Esophagus squamous epithelium (tissue), 5 donors: ENCODE data around the gene CFAP74. TPM values are rescaled to one million over a fixed set of nuclear protein-coding genes. Genes with fewer than 3 reads are reported as not detected.

Experiments
- DNase-seq: peaks from one replicate; lab custom pipeline; 2025; lab: John Stamatoyannopoulos, UW
- H3K27ac ChIP-seq, 4 donors: fragments of 200-600 bp; sonication (generic); one replicate each; pipeline ENCODE4 v1.5.1; 2016 to 2019; ENCODE audit warnings: mild to moderate bottlenecking in 1 of 4
- H3K27me3 ChIP-seq, 4 donors: fragments of 200-600 bp; sonication (generic); 1 replicate in 3 of 4; 2 replicates in 1 of 4; pipeline versions ENCODE4 v1.5.1 to v1.6.0; 2017 to 2021; ENCODE audit warnings: antibody characterized with exemption in 1 of 4
- H3K36me3 ChIP-seq, 3 donors: fragments of 200-600 bp; sonication (generic); one replicate each; pipeline ENCODE4 v1.5.1; 2016 to 2019
- H3K4me1 ChIP-seq, 3 donors: fragments of 200-600 bp; sonication (generic); one replicate each; pipeline ENCODE4 v1.5.1; 2017 to 2019
- H3K4me3 ChIP-seq, 4 donors: fragments of 200-600 bp; sonication (generic); 1 replicate in 3 of 4; 2 replicates in 1 of 4; pipeline ENCODE4 v1.5.1; 2016 to 2019; ENCODE audit warnings: mild to moderate bottlenecking in 2 of 4, moderate library complexity in 1 of 4
- H3K9me3 ChIP-seq, 3 donors: fragments of 200-600 bp; sonication (generic); one replicate each; pipeline ENCODE4 v1.5.1; 2016 to 2019
- POLR2A ChIP-seq, 4 donors: fragments of 450-650 bp; IDR thresholded peaks; one replicate each; pipeline ENCODE4 v1.6.1; 2017; ENCODE audit warnings: antibody characterized with exemption in 4 of 4, mild to moderate bottlenecking in 4 of 4, moderate library complexity in 3 of 4
- WGBS, 2 donors: methylation state at CpG; one replicate each; pipeline ENCODE4 v1.1.5; 2018; 5-methylcytosine and 5-hydroxymethylcytosine counted together
- intact Hi-C: fragments of 100-400 bp; cut with DNase I; formaldehyde crosslinking; loops from one replicate; pipeline ENCODE4 v1.15.0; 2022
- total RNA-seq, 4 donors: library from RNA; depleted of rRNA; stranded (reverse); fragments of >200 nt; gene quantifications; one replicate each; pipeline ENCODE4 v1.1.0, GENCODE V29; 2016
- TF ChIP-seq, protein P1 (sequence below), 6 experiments: fragments of 450-650 bp in 4 of 6; fragments of 200-600 bp in 2 of 6; sonication (generic) in 2 of 6; IDR thresholded peaks; one replicate each; pipeline ENCODE4 v1.5.1; 2016 to 2019; ENCODE audit warnings: antibody characterized with exemption in 6 of 6, mild to moderate bottlenecking in 4 of 6, moderate library complexity in 4 of 6
- donor health status: DM: yes; HTN: yes; CAD: no.

Gene CFAP74
- total RNA-seq, 4 donors from 2014 or later = not detected

DNA sequence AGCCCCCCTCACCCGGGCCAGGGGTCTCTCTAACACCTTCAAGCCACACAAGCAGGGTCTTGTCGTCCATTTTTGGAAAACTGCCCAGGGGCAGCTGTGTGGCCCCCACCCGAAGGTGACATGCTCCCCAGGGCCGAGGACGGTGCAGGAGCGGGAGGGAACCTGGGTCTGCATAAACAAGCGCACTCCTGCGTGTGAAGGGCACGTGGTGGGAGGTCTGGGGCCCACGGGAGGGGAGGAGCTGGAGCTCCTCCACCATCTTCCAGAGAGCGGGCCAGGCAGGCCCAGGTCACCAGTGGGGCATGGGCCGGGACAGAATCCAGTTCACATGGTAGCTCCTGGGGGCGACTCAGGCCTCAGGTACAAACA is 16.5 kb downstream of the CFAP74 start:
- no CpG with 5 or more reads among the region's 13 CpGs for WGBS, 2 donors
- Histone ChIP-seq H3K27ac (no peak overlapping the region), H3K4me1 (peaks cover 0 to 27% (median 0%) of the 10 kb centered on the region in 3 donors), H3K4me3 (no peak overlapping the region), H3K27me3 (peaks cover 0 to 45% (median 0%) of the 10 kb centered on the region in 4 donors), H3K36me3 (no peaks in the 10 kb centered on the region), H3K9me3 (no peaks in the 10 kb centered on the region)
- no peak for DNase-seq
- TF ChIP-seq, protein P1, sequence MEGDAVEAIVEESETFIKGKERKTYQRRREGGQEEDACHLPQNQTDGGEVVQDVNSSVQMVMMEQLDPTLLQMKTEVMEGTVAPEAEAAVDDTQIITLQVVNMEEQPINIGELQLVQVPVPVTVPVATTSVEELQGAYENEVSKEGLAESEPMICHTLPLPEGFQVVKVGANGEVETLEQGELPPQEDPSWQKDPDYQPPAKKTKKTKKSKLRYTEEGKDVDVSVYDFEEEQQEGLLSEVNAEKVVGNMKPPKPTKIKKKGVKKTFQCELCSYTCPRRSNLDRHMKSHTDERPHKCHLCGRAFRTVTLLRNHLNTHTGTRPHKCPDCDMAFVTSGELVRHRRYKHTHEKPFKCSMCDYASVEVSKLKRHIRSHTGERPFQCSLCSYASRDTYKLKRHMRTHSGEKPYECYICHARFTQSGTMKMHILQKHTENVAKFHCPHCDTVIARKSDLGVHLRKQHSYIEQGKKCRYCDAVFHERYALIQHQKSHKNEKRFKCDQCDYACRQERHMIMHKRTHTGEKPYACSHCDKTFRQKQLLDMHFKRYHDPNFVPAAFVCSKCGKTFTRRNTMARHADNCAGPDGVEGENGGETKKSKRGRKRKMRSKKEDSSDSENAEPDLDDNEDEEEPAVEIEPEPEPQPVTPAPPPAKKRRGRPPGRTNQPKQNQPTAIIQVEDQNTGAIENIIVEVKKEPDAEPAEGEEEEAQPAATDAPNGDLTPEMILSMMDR (IDR thresholded peaks at IDR 0.05) = no peak
- no peak for TF ChIP-seq POLR2A (IDR thresholded peaks at IDR 0.05)
- intact Hi-C loops = no loop called here

DNA sequence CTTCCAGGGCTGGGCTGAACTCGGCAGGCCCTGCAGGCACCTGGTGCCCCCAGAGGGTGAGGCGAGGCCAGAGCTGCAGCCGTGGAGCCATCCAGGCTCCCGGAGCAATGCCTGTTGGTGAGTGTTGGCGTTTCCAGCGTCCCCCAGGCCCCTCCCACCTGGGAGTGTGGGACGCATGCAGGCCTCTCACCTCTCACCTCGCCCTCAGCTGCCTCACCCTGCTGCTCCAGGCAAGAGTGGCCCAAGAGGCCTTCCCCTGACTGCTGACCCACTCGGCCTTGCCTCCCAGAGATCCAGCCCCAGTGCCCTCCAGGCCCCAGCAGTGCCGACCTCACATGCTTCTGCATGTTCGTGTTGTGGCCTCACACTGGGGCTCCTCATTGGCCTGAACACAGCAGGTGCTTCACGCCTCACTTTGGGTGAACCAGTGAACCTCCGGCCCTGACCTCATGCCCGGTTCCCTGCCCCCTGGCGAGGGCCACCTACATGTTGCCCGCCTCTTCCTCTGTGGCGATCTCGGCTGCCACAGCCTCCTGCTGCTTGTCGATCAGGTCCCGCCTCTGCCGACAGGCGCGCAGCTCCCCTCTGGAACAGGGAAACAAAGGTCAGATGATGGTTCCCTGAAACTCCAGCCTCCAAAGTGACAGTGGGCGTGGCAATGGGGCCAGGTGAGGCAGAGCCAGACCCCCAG is 17.0 kb downstream of the CFAP74 start:
- Histone ChIP-seq H3K9me3 (no peaks in the 10 kb centered on the region), H3K36me3 (no peaks in the 10 kb centered on the region), H3K4me1 (peaks cover 0 to 27% (median 0%) of the 10 kb centered on the region in 3 donors), H3K27me3 (peaks cover 0 to 43% (median 0%) of the 10 kb centered on the region in 4 donors), H3K27ac (no peak overlapping the region), H3K4me3 (no peak overlapping the region)
- DNase-seq = no peak
- TF ChIP-seq POLR2A (IDR thresholded peaks at IDR 0.05) = no peak
- TF ChIP-seq, protein P1 (IDR thresholded peaks at IDR 0.05) = no peak
- intact Hi-C loops = no loop called here
- 67 to 79% methylated on average over 11 to 14 of the region's 24 CpGs for WGBS, 2 donors

DNA sequence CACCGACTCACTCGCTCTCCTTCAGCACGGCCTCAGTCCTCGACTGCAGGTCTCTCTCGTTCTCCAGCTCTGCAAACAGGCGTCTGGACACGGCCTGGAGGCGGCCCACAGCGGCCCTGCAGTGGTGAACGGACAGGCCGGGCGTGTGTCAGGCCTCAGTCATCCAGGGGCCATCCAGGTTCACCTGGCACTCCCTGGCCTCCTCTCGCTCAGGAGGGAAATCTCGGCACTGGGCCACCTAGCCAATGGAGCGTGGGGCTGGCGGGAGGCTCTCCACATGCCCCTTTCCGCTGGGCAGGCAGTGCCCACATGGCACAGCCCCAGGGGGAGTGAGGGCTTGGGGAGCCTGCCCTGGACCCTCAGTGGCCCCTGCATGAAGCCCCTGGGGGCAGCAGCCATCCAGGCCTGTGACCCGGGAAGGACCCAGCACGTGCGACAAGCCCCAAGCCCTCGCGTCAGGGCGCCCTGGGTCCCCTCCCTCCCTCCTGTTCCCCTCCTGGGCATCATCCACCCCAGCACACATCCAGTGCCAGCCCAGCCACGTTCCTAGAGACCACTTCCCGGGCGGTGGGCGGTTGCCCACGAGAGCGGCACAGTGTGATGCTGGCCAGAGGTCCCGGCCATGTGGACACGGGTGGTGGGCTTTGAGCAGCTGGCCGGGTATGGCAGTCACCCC is 18.1 kb downstream of the CFAP74 start:
- Histone ChIP-seq H3K27ac (no peak overlapping the region), H3K27me3 (peaks cover 0 to 43% (median 0%) of the 10 kb centered on the region in 4 donors), H3K4me3 (no peak overlapping the region), H3K9me3 (no peaks in the 10 kb centered on the region), H3K36me3 (no peaks in the 10 kb centered on the region), H3K4me1 (peaks cover 0 to 17% (median 0%) of the 10 kb centered on the region in 3 donors)
- no peak for DNase-seq
- TF ChIP-seq, protein P1 (IDR thresholded peaks at IDR 0.05) = no peak
- TF ChIP-seq POLR2A (IDR thresholded peaks at IDR 0.05) = no peak
- WGBS, 2 donors = 61 to 63% methylated on average over 2 to 13 of the region's 32 CpGs
- intact Hi-C loops = no loop called here

DNA sequence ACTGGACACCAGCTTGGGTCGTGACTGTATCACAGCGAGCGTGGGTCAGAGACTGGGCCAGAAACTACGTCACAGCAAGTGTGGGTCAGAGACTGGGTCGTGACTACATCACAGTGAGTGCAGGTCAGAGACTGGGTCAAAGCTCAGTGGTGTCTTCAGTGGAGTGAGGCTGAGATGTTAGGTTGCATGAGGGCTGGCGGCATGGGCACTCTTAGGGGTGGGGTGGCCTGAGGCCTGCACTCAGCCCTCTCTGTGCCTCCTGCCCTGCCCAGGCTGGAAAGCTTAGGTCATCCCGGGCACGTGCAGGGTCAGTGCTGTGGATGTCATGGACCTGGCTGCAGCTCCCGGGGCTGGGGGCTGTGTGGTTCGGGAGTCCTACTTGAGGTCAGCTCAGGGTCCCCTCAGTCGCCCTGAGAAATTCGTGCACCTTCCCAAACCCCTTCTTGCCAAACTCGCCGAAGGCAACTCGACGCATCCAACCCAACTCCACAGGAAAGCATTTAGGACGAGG is 19.0 kb downstream of the CFAP74 start:
- H3K27me3 ChIP-seq = peaks cover 0 to 43% (median 0%) of the 10 kb centered on the region in 4 donors
- H3K9me3 ChIP-seq = no peaks in the 10 kb centered on the region

More for the DNA sequence above, 19.0 kb downstream of the CFAP74 start:
- Histone ChIP-seq H3K27ac (no peak overlapping the region), H3K4me3 (no peak overlapping the region), H3K4me1 (peaks cover 0 to 12% (median 0%) of the 10 kb centered on the region in 3 donors), H3K36me3 (no peaks in the 10 kb centered on the region)
- TF ChIP-seq, protein P1 (IDR thresholded peaks at IDR 0.05) = no peak
- no peak for TF ChIP-seq POLR2A (IDR thresholded peaks at IDR 0.05)
- intact Hi-C loops = no loop called here
- DNase-seq = no peak
- WGBS, 2 donors = 81 to 83% methylated on average over 1 to 4 of the region's 17 CpGs
